K562 (cell line): ENCODE data around the gene TMEM121. TPM values are rescaled to one million over a fixed set of nuclear protein-coding genes. Genes with fewer than 3 reads are reported as not detected.

Experiments used
- ATAC-seq: fragments of 200-7000 bp; cut with Tn5 transposase; 3 replicates; pipeline ENCODE4 v1.9.1; 2020; ENCODE audit warnings: moderate library complexity
- BruUV-seq: library from RNA; stranded (reverse); fragments of 400-500 nt; replicated peaks from 2 replicates; lab custom pipeline; 2021; lab: Mats Ljungman, UMichigan
- CTCF ChIA-PET: fragments of 300-600 bp; formaldehyde crosslinking; extraction: SDS; loops from one replicate; lab custom pipeline; 2021; ENCODE audit warnings: low intra/inter-chr PET ratio; lab: Yijun Ruan, JAX
- POLR2A ChIA-PET: fragments of 300-600, 350-650 bp; sonication (Branson Sonifier 250); formaldehyde crosslinking; extraction: SDS; loops from one replicate; lab custom pipeline; 2021; ENCODE audit warnings: antibody characterized with exemption, inconsistent platforms; lab: Yijun Ruan, JAX
- DNase-seq, 4 experiments: peaks; one replicate each; pipeline versions ENCODE4 v3.0.0 to v3.0.0-alpha.2; 2011 to 2018; ENCODE audit warnings: low spot score in 3 of 4, mixed read lengths in 3 of 4; ENCODE audit errors: extremely low read depth in 1 of 4
- FAIRE-seq: peaks from 2 replicates; lab custom pipeline; 2011; peaks lifted over from hg19 to GRCh38; lab: Jason Lieb, UNC
- H2AFZ ChIP-seq: 2 replicates; pipeline ENCODE4 v1.6.0; 2011; ENCODE audit warnings: low read depth, low read length, control low read depth, inconsistent platforms
- H3K27ac ChIP-seq: fragments of 200-600 bp; 3 replicates; pipeline ENCODE4 v1.8.0; 2011; ENCODE audit warnings: low read depth, mild to moderate bottlenecking, control low read depth, inconsistent platforms, low read length, moderate library complexity, mixed read lengths; ENCODE audit errors: extremely low read depth
- H3K27me3 ChIP-seq, 2 experiments: fragments of 300-600 bp in 1 of 2; 2 replicates in 1 of 2; 3 replicates in 1 of 2; pipeline versions ENCODE4 v1.6.0 to v1.8.0; 2011; ENCODE audit warnings: inconsistent platforms in 2 of 2, low read length in 2 of 2, mild to moderate bottlenecking in 1 of 2, mixed read lengths in 1 of 2, moderate library complexity in 1 of 2; ENCODE audit not compliant: control insufficient read depth in 2 of 2, insufficient read depth in 2 of 2
- H3K36me3 ChIP-seq: fragments of 300-600 bp; 3 replicates; pipeline ENCODE4 v1.8.0; 2011; ENCODE audit warnings: mild to moderate bottlenecking, low read length, inconsistent platforms; ENCODE audit not compliant: control insufficient read depth, insufficient read depth
- H3K4me1 ChIP-seq, 2 experiments: fragments of 200-600 bp in 1 of 2; replicated peaks in 1 of 2; 2 replicates in 1 of 2; 3 replicates in 1 of 2; pipeline versions ENCODE4 v1.5.1 to v1.8.0; 2011; ENCODE audit warnings: inconsistent platforms in 2 of 2, low read length in 2 of 2, mild to moderate bottlenecking in 1 of 2, mixed read lengths in 1 of 2, moderate library complexity in 1 of 2; ENCODE audit not compliant: control insufficient read depth in 2 of 2, insufficient read depth in 2 of 2
- H3K4me2 ChIP-seq: 2 replicates; pipeline ENCODE4 v1.6.1; 2011; ENCODE audit warnings: low read length, control low read depth, inconsistent platforms, mixed read lengths; ENCODE audit not compliant: insufficient read depth
- H3K4me3 ChIP-seq: fragments of 200-600 bp; sonication (generic), shearing (Covaris generic); 2 replicates; pipeline ENCODE4 v1.5.1; 2016; ENCODE audit warnings: control low read depth, inconsistent platforms
- H3K79me2 ChIP-seq: fragments of 200-600 bp; 3 replicates; pipeline ENCODE4 v1.8.0; 2011; ENCODE audit warnings: low read length, inconsistent platforms; ENCODE audit not compliant: control insufficient read depth, insufficient read depth
- H3K9ac ChIP-seq, 2 experiments: 2 replicates each; pipeline versions ENCODE4 v1.6.0 to v1.6.1; 2011; ENCODE audit warnings: low read depth in 2 of 2, low read length in 2 of 2, control low read depth in 1 of 2, inconsistent platforms in 1 of 2, mild to moderate bottlenecking in 1 of 2, mixed read lengths in 1 of 2; ENCODE audit not compliant: insufficient read depth in 1 of 2
- H3K9me1 ChIP-seq: one replicate; pipeline ENCODE4 v1.6.0; 2011; ENCODE audit warnings: inconsistent platforms, mild to moderate bottlenecking, low read length, moderate library complexity; ENCODE audit not compliant: control insufficient read depth, insufficient read depth
- H3K9me3 ChIP-seq: replicated peaks from 2 replicates; pipeline ENCODE4 v1.5.1; 2011; ENCODE audit warnings: low read depth, low read length, inconsistent platforms; ENCODE audit not compliant: control insufficient read depth, insufficient read depth
- H4K20me1 ChIP-seq: replicated peaks from 2 replicates; pipeline ENCODE4 v1.6.1; 2011; ENCODE audit warnings: low read length, inconsistent platforms, mixed read lengths; ENCODE audit not compliant: control insufficient read depth, insufficient read depth
- CBFA2T3 ChIP-seq: fragments of 450-650 bp; IDR thresholded peaks from 2 replicates; pipeline ENCODE4 v1.6.1; 2017
- NR4A1 ChIP-seq, 2 experiments: fragments of 250-450 bp in 1 of 2; fragments of 450-650 bp in 1 of 2; sonication (Bioruptor Pico) in 1 of 2; IDR thresholded peaks; 2 replicates each; pipeline versions ENCODE4 v1.4.0 to v1.6.1; 2016 to 2020; ENCODE audit warnings: mild to moderate bottlenecking in 2 of 2, missing compliant biosample characterization in 1 of 2, missing genetic modification characterization in 1 of 2, moderate library complexity in 1 of 2
- RBM22 ChIP-seq: fragments of 200-400 bp; formaldehyde crosslinking; IDR thresholded peaks from 2 replicates; pipeline ENCODE4 v1.6.1; 2018; ENCODE audit warnings: low read length, low read depth; ENCODE audit not compliant: poor library complexity, severe bottlenecking
- RFX5 ChIP-seq: IDR thresholded peaks from 2 replicates; pipeline ENCODE4 v1.6.1; 2011; ENCODE audit warnings: low read depth, mild to moderate bottlenecking, improper control_type of control experiment, low read length
- SIN3B ChIP-seq: fragments of 450-650 bp; IDR thresholded peaks from 2 replicates; pipeline ENCODE4 v1.6.1; 2017; ENCODE audit warnings: low read depth, mild to moderate bottlenecking, moderate library complexity
- SMARCC2 ChIP-seq: fragments of 450-650 bp; IDR thresholded peaks from 2 replicates; pipeline ENCODE4 v1.6.1; 2017; ENCODE audit warnings: antibody characterized with exemption, moderate library complexity, mild to moderate bottlenecking, low read depth
- SPI1 ChIP-seq: IDR thresholded peaks from 2 replicates; pipeline ENCODE4 v1.6.1; 2011; ENCODE audit warnings: low read depth, low read length, control low read depth, borderline replicate concordance
- STAG1 ChIP-seq: sonication (generic); formaldehyde crosslinking; IDR thresholded peaks from 2 replicates; pipeline ENCODE4 v1.5.0; 2020; ENCODE audit warnings: missing genetic modification reagents, borderline replicate concordance
- SUPT5H ChIP-seq: fragments of 450-650 bp; IDR thresholded peaks from 2 replicates; pipeline ENCODE4 v1.6.1; 2016
- YY1 ChIP-seq, 3 experiments: IDR thresholded peaks; 2 replicates each; pipeline ENCODE4 v1.6.1; 2011; ENCODE audit warnings: low read length in 2 of 3, mild to moderate bottlenecking in 2 of 3, moderate library complexity in 2 of 3, borderline replicate concordance in 1 of 3, control low read depth in 1 of 3, low read depth in 1 of 3; ENCODE audit not compliant: insufficient read depth in 3 of 3, insufficient replicate concordance in 2 of 3, control insufficient read depth in 1 of 3, insufficient read length in 1 of 3; ENCODE audit errors: extremely low read depth in 1 of 3
- ZBTB7A ChIP-seq: IDR thresholded peaks from 2 replicates; pipeline ENCODE4 v1.6.1; 2011; ENCODE audit warnings: low read depth, mild to moderate bottlenecking, low read length, moderate library complexity, borderline replicate concordance; ENCODE audit not compliant: control insufficient read depth
- ZFX ChIP-seq: sonication (generic); formaldehyde crosslinking; IDR thresholded peaks from 2 replicates; pipeline ENCODE4 v1.8.0; 2022; ENCODE audit warnings: mild to moderate bottlenecking, missing genetic modification reagents, moderate library complexity
- ZNF133 ChIP-seq: fragments of 250-450 bp; sonication (Bioruptor Pico); IDR thresholded peaks from 2 replicates; pipeline ENCODE4 v1.4.0; 2020; ENCODE audit warnings: mild to moderate bottlenecking
- ZNF57 ChIP-seq: fragments of 450-650 bp; formaldehyde crosslinking; IDR thresholded peaks from 2 replicates; pipeline ENCODE4 v1.4.0; 2020; ENCODE audit warnings: mild to moderate bottlenecking, moderate library complexity
- WGBS: fragments of 100-300 bp; shearing (Covaris generic); methylation state at CpG from one replicate; pipeline ENCODE4 v1.1.6; 2016; ENCODE audit warnings: low coverage, mixed read lengths; ENCODE audit not compliant: insufficient coverage; ENCODE audit errors: missing lambda C conversion rate; 5-methylcytosine and 5-hydroxymethylcytosine counted together
- in situ Hi-C: fragments of 300-500 bp; cut with MboI; formaldehyde crosslinking; loops from 4 replicates; pipeline ENCODE4 v1.15.0; 2018; ENCODE audit warnings: inconsistent platforms, mixed read lengths
- intact Hi-C: fragments of 100-400 bp; cut with micrococcal nuclease; formaldehyde crosslinking; loops from 2 replicates; pipeline ENCODE4 v1.14.2; 2022
- polyA plus RNA-seq, 8 experiments: library from polyadenylated mRNA; depleted of rRNA in 4 of 8; stranded (reverse) in 5 of 8; unstranded in 3 of 8; fragments of >200 nt; fragmentation: Nextera tagmentation in 2 of 8; fragmentation: Illumina TruSeq in 1 of 8; extraction: Ambion mirVana in 2 of 8; extraction: Trizol in 1 of 8; gene quantifications; 2 replicates each; pipeline versions ENCODE4 v1.2.1 to v1.2.3, GENCODE V29; 2011 to 2014; ENCODE audit warnings: inconsistent platforms in 1 of 8, missing spikeins in 1 of 8
- total RNA-seq, 7 experiments: library from RNA; depleted of rRNA in 6 of 7; stranded (reverse); fragments of >200 nt in 6 of 7; fragmentation: Illumina TruSeq in 2 of 7; extraction: Trizol in 2 of 7; gene quantifications; 2 replicates each; pipeline versions ENCODE4 v1.2.1 to v1.2.3, GENCODE V29; 2011 to 2021; ENCODE audit warnings: low replicate concordance in 1 of 7
- TF ChIP-seq, protein P1 (sequence below): fragments of 250-450 bp; sonication (Bioruptor Pico); IDR thresholded peaks from 2 replicates; pipeline ENCODE4 v1.8.0; 2021; ENCODE audit warnings: moderate library complexity, mild to moderate bottlenecking, inconsistent platforms
- TF ChIP-seq, protein P2 (sequence below): sonication (generic); formaldehyde crosslinking; IDR thresholded peaks from 2 replicates; pipeline ENCODE4 v1.8.1; 2023; ENCODE audit warnings: mild to moderate bottlenecking, missing genetic modification reagents

TMEM121 gene
- total and polyA plus RNA-seq, 9 of the 15 experiments (the other 6 are each of a cell fraction or from before 2014, with no cell fraction given): 0.31 to 0.36 TPM; not detected in 7

GRCh38 chr14:105491366-105491973 lies 34.9 kb upstream of the TMEM121 start:
- Histone ChIP-seq H3K9ac (peak overlapping the region; percentile 71 to 91; a peak in 3 of 4 replicates), H3K4me2 (peak overlapping the region; percentile 71; the same call in 1 of the 2 replicates), H3K9me3 (no peaks in the 10 kb centered on the region), H3K27me3 (no peaks in the 10 kb centered on the region), H3K27ac (peak overlapping the region; percentile 87), H3K9me1 (no peaks in the 10 kb centered on the region), H3K79me2 (peaks cover 5% of the 10 kb centered on the region; the same call in 2 of the 3 replicates), H4K20me1 (peaks cover 6% of the 10 kb centered on the region), H3K4me3 (peak overlapping the region; percentile 83), H3K36me3 (peaks cover 2% of the 10 kb centered on the region; the same call in 1 of the 3 replicates), H2AFZ (peak overlapping the region; percentile 90), H3K4me1 (peaks cover 0 to 84% of the 10 kb centered on the region in 2 experiments; a peak in 4 of 5 replicates)
- intact Hi-C loops: loop anchor here (2.0 kb wide), 2 partner anchors 121 to 191 kb away; partner anchors contain the start of gene BRF1
- peak; percentile 89 for FAIRE-seq
- ChIA-PET POLR2A (interaction anchor here (0.6 to 2.1 kb wide), 3 partner anchors 9 to 929 kb away, joined by 3 to 15 read pairs (median 4); no protein-coding TSS in a partner anchor), CTCF (interaction anchor here (0.7 to 1.4 kb wide), 2 partner anchors 9 to 121 kb away, joined by 3 to 5 read pairs; no protein-coding TSS in a partner anchor)
- in situ Hi-C loops: no loop called here
- DNase-seq: peak; percentile 86 to 95 (median 88)
- WGBS: under 1% methylated on average over 26 of the region's 53 CpGs
- no TSS peak for BruUV-seq
- peak; percentile 62 for ATAC-seq
- TF ChIP-seq RBM22 (no peak), STAG1 (CRISPR knock-in tag) (no peak), SMARCC2 (no peak), CBFA2T3 (no peak), SIN3B (peak; percentile 85), RFX5 (no peak), ZBTB7A (peak; percentile 8; the same call in 1 of the 2 replicates), ZNF133 (CRISPR knock-in tag) (no peak), ZNF57 (CRISPR knock-in tag) (no peak), ZFX (CRISPR knock-in tag) (peak; percentile 81), SUPT5H (peak; percentile 43; the same call in 1 of the 2 replicates), SPI1 (no peak), NR4A1 (CRISPR knock-in tag; IDR thresholded peaks at IDR 0.05) (0 out of 2 replicates have a peak, but pooled peaks have one; percentile 64), NR4A1 (tag; IDR thresholded peaks at IDR 0.05) (no peak), YY1 (IDR thresholded peaks at IDR 0.05; ENCODE audit: borderline replicate concordance in 1 of 3, control insufficient read depth in 1 of 3, extremely low read depth in 1 of 3, insufficient read depth in 3 of 3, insufficient read length in 1 of 3, insufficient replicate concordance in 2 of 3, low read depth in 1 of 3, low read length in 2 of 3) (peak in 1 of 3 experiments; percentile 9)
- TF ChIP-seq, protein P1, sequence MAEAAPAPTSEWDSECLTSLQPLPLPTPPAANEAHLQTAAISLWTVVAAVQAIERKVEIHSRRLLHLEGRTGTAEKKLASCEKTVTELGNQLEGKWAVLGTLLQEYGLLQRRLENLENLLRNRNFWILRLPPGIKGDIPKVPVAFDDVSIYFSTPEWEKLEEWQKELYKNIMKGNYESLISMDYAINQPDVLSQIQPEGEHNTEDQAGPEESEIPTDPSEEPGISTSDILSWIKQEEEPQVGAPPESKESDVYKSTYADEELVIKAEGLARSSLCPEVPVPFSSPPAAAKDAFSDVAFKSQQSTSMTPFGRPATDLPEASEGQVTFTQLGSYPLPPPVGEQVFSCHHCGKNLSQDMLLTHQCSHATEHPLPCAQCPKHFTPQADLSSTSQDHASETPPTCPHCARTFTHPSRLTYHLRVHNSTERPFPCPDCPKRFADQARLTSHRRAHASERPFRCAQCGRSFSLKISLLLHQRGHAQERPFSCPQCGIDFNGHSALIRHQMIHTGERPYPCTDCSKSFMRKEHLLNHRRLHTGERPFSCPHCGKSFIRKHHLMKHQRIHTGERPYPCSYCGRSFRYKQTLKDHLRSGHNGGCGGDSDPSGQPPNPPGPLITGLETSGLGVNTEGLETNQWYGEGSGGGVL (CRISPR knock-in tag): no peak
- TF ChIP-seq, protein P2, sequence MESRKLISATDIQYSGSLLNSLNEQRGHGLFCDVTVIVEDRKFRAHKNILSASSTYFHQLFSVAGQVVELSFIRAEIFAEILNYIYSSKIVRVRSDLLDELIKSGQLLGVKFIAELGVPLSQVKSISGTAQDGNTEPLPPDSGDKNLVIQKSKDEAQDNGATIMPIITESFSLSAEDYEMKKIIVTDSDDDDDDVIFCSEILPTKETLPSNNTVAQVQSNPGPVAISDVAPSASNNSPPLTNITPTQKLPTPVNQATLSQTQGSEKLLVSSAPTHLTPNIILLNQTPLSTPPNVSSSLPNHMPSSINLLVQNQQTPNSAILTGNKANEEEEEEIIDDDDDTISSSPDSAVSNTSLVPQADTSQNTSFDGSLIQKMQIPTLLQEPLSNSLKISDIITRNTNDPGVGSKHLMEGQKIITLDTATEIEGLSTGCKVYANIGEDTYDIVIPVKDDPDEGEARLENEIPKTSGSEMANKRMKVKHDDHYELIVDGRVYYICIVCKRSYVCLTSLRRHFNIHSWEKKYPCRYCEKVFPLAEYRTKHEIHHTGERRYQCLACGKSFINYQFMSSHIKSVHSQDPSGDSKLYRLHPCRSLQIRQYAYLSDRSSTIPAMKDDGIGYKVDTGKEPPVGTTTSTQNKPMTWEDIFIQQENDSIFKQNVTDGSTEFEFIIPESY (CRISPR knock-in tag): no peak
